Breast epithelium (tissue), 4 donors: Measurements from ENCODE around the gene TMTC2. TPM values are rescaled to one million over a fixed set of nuclear protein-coding genes. Genes with fewer than 3 reads are reported as not detected.
"Not testable (repeated sequence)": the region's sequence is repeated elsewhere in the genome, so short reads cannot be mapped to it uniquely, and the experiment has no call there.

Experiments
- DNase-seq, 2 donors: peaks; one replicate each; pipeline ENCODE4 v3.0.0-alpha.2; 2019; ENCODE audit warnings: low spot score in 2 of 2
- H3K27ac ChIP-seq, 2 donors: fragments of 200-600 bp; sonication (generic) in 1 of 2; one replicate each; pipeline ENCODE4 v1.5.1; 2016 to 2019; ENCODE audit warnings: mild to moderate bottlenecking in 1 of 2
- H3K27me3 ChIP-seq, 2 donors: fragments of 200-600 bp; sonication (generic) in 1 of 2; one replicate each; pipeline versions ENCODE4 v1.5.1 to v1.6.0; 2017 to 2019; ENCODE audit warnings: control low read depth in 1 of 2, mild to moderate bottlenecking in 1 of 2
- H3K36me3 ChIP-seq: fragments of 200-600 bp; one replicate; pipeline ENCODE4 v1.5.1; 2019
- H3K4me1 ChIP-seq, 2 donors: fragments of 200-600 bp; sonication (generic); one replicate each; pipeline ENCODE4 v1.5.1; 2016 to 2019; ENCODE audit warnings: control low read depth in 1 of 2
- H3K4me3 ChIP-seq, 3 donors: fragments of 200-600 bp; sonication (generic); 1 replicate in 2 of 3; 2 replicates in 1 of 3; pipeline ENCODE4 v1.5.1; 2016 to 2019; ENCODE audit warnings: mild to moderate bottlenecking in 3 of 3, moderate library complexity in 2 of 3
- H3K9me3 ChIP-seq, 2 donors: fragments of 200-600 bp; sonication (generic) in 1 of 2; one replicate each; pipeline ENCODE4 v1.5.1; 2016 to 2019; ENCODE audit warnings: control low read depth in 1 of 2
- CTCF ChIP-seq, 3 donors: fragments of 450-650 bp; IDR thresholded peaks; one replicate each; pipeline ENCODE4 v1.5.1; 2016 to 2017; ENCODE audit warnings: antibody characterized with exemption in 3 of 3, mild to moderate bottlenecking in 3 of 3, moderate library complexity in 3 of 3
- POLR2A ChIP-seq: fragments of 450-650 bp; IDR thresholded peaks from one replicate; pipeline ENCODE4 v1.6.1; 2016; ENCODE audit warnings: antibody characterized with exemption, mild to moderate bottlenecking, moderate library complexity
- POLR2AphosphoS5 ChIP-seq, 3 donors: sonication (generic); formaldehyde crosslinking; IDR thresholded peaks; one replicate each; pipeline ENCODE4 v1.6.1; 2017; ENCODE audit warnings: antibody characterized with exemption in 3 of 3
- intact Hi-C: fragments of 100-400 bp; cut with DNase I; formaldehyde crosslinking; loops from one replicate; pipeline ENCODE4 v1.15.1; 2023; ENCODE audit warnings: low total_unique reads
- total RNA-seq, 3 donors: library from RNA; depleted of rRNA; stranded (reverse); fragments of >200 nt; gene quantifications; one replicate each; pipeline ENCODE4 v1.1.0, GENCODE V29; 2016

TMTC2 gene
- total RNA-seq, 3 donors from 2014 or later, result 7.0 to 28.8 (median 19.3) TPM

- Histone ChIP-seq H3K4me1 (no peaks in the 10 kb centered on the region), H3K27me3 (no peaks in the 10 kb centered on the region), H3K4me3 (no peak overlapping the region), H3K9me3 (no peaks in the 10 kb centered on the region), H3K36me3 (no peaks in the 10 kb centered on the region), H3K27ac (no peak overlapping the region)
- no peak for TF ChIP-seq POLR2AphosphoS5 (IDR thresholded peaks at IDR 0.05)
- no peak for TF ChIP-seq POLR2A
- no peak for TF ChIP-seq CTCF (IDR thresholded peaks at IDR 0.05)
- DNase-seq, result no peak
- intact Hi-C loops, result no loop called here
Measured at GRCh38 chr12:82756303-82756702, 69.6 kb downstream of the TMTC2 start.

- no peak for TF ChIP-seq POLR2AphosphoS5 (IDR thresholded peaks at IDR 0.05)
- TF ChIP-seq CTCF (IDR thresholded peaks at IDR 0.05), result no peak
- no peak for TF ChIP-seq POLR2A
- Histone ChIP-seq H3K27ac (no peak overlapping the region), H3K9me3 (no peaks in the 10 kb centered on the region), H3K36me3 (no peaks in the 10 kb centered on the region), H3K4me3 (no peak overlapping the region), H3K27me3 (no peaks in the 10 kb centered on the region), H3K4me1 (no peaks in the 10 kb centered on the region)
- intact Hi-C loops, result no loop called here
- DNase-seq, result no peak
Measured at GRCh38 chr12:82757059-82757458, 70.4 kb downstream of the TMTC2 start.

GRCh38 chr12:82757656-82758055, 71.0 kb downstream of the TMTC2 start:
- no peaks in the 10 kb centered on the region for H3K36me3 ChIP-seq
- TF ChIP-seq POLR2AphosphoS5 (IDR thresholded peaks at IDR 0.05), result no peak
- no peak for TF ChIP-seq CTCF (IDR thresholded peaks at IDR 0.05)
- no peak for TF ChIP-seq POLR2A
- no peak overlapping the region for H3K4me3 ChIP-seq
- no peaks in the 10 kb centered on the region for H3K9me3 ChIP-seq
- no peak overlapping the region for H3K27ac ChIP-seq
- no peak for DNase-seq
- intact Hi-C loops, result no loop called here
- H3K27me3 ChIP-seq, result no peaks in the 10 kb centered on the region
- no peaks in the 10 kb centered on the region for H3K4me1 ChIP-seq

- Histone ChIP-seq H3K4me3 (no peak overlapping the region), H3K27me3 (no peaks in the 10 kb centered on the region), H3K9me3 (no peaks in the 10 kb centered on the region), H3K4me1 (no peaks in the 10 kb centered on the region), H3K27ac (no peak overlapping the region), H3K36me3 (no peaks in the 10 kb centered on the region)
- TF ChIP-seq POLR2AphosphoS5 (IDR thresholded peaks at IDR 0.05) (no peak), CTCF (IDR thresholded peaks at IDR 0.05) (no peak), POLR2A (no peak)
- DNase-seq, result no peak
- intact Hi-C loops, result no loop called here
Measured at GRCh38 chr12:82758749-82759330, 72.1 kb downstream of the TMTC2 start.

GRCh38 chr12:82760423-82760822, 73.7 kb downstream of the TMTC2 start:
- no peak for DNase-seq
- no peaks in the 10 kb centered on the region for H3K27me3 ChIP-seq
- no peak overlapping the region for H3K27ac ChIP-seq
- H3K4me3 ChIP-seq, result no peak overlapping the region
- no peaks in the 10 kb centered on the region for H3K36me3 ChIP-seq
- no peaks in the 10 kb centered on the region for H3K9me3 ChIP-seq
- no peaks in the 10 kb centered on the region for H3K4me1 ChIP-seq
- TF ChIP-seq POLR2AphosphoS5 (IDR thresholded peaks at IDR 0.05), result no peak
- TF ChIP-seq POLR2A, result no peak
- TF ChIP-seq CTCF (IDR thresholded peaks at IDR 0.05), result no peak
- intact Hi-C loops, result no loop called here

GRCh38 chr12:82765206-82765605, 78.5 kb downstream of the TMTC2 start:
- DNase-seq, H3K27me3 ChIP-seq, H3K27ac ChIP-seq, H3K4me1 ChIP-seq, H3K4me3 ChIP-seq, H3K36me3 ChIP-seq, intact Hi-C loops, H3K9me3 ChIP-seq: not testable (repeated sequence)
